Measurements from ENCODE around the gene C1QTNF9B. TPM values are rescaled to one million over a fixed set of nuclear protein-coding genes. Genes with fewer than 3 reads are reported as not detected.

The C1QTNF9B gene
- total RNA-seq, 1 donor from 2014 or later, result not detected

DNA sequence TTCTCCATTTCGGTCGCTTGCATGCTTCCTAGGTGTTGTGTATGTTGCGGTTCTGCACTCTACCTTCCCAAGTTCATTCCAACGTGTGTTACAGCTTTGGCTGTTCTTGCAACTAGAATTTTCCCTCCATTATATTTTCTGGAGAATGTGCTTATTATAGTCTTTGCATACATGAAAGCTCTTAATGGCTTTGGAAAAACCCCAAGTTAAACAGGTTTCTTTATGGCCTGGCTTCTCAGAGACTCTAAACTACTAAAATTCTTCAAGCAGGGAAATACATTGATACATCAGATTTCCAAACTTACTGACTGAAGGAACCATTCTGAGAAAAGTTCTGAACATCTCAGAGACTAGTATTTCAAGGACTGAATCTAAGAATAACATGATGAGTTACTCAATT lies 20.0 kb downstream of the C1QTNF9B start:
- FAIRE-seq, result no peak
- DNase-seq (ENCODE audit: low read depth), result no peak
- Histone ChIP-seq H3K4me3 (ENCODE audit: low read depth, low read length) (no peak overlapping the region), H3K36me3 (ENCODE audit: control insufficient read depth, insufficient read depth, low read length) (peaks cover 1% of the 10 kb centered on the region), H3K27me3 (ENCODE audit: control insufficient read depth, insufficient read depth, low read length) (no peaks in the 10 kb centered on the region)
- TF ChIP-seq, protein P1, sequence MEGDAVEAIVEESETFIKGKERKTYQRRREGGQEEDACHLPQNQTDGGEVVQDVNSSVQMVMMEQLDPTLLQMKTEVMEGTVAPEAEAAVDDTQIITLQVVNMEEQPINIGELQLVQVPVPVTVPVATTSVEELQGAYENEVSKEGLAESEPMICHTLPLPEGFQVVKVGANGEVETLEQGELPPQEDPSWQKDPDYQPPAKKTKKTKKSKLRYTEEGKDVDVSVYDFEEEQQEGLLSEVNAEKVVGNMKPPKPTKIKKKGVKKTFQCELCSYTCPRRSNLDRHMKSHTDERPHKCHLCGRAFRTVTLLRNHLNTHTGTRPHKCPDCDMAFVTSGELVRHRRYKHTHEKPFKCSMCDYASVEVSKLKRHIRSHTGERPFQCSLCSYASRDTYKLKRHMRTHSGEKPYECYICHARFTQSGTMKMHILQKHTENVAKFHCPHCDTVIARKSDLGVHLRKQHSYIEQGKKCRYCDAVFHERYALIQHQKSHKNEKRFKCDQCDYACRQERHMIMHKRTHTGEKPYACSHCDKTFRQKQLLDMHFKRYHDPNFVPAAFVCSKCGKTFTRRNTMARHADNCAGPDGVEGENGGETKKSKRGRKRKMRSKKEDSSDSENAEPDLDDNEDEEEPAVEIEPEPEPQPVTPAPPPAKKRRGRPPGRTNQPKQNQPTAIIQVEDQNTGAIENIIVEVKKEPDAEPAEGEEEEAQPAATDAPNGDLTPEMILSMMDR (IDR thresholded peaks at IDR 0.05; ENCODE audit: insufficient read depth, low read length, severe bottlenecking), result no peak

DNA sequence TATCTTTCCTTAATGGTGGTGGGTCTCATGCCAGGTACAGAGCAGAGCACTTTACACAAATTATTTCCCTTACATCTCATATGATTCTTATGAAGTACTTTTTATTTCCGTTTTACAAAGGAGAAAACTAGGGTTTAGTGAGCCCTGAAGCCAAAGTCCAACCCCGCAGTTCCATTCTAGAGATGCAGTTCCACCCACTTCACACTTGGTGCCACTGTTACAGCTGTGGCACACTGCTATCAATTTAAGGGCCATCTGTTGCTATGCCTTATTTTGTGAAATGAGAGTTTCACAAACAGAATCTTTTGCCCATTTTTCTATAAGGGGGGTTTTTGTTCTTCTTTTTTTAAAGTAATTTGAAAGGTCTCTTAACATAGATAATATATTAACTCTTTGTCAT lies 21.0 kb downstream of the C1QTNF9B start:
- FAIRE-seq (no peak), DNase-seq (ENCODE audit: low read depth) (no peak)
- no peaks in the 10 kb centered on the region for H3K27me3 ChIP-seq (ENCODE audit: control insufficient read depth, insufficient read depth, low read length)
- TF ChIP-seq, protein P1 (IDR thresholded peaks at IDR 0.05; ENCODE audit: insufficient read depth, low read length, severe bottlenecking), result peak; percentile 51
- H3K4me3 ChIP-seq (ENCODE audit: low read depth, low read length), result no peak overlapping the region
- peaks cover 1% of the 10 kb centered on the region for H3K36me3 ChIP-seq (ENCODE audit: control insufficient read depth, insufficient read depth, low read length)

DNA sequence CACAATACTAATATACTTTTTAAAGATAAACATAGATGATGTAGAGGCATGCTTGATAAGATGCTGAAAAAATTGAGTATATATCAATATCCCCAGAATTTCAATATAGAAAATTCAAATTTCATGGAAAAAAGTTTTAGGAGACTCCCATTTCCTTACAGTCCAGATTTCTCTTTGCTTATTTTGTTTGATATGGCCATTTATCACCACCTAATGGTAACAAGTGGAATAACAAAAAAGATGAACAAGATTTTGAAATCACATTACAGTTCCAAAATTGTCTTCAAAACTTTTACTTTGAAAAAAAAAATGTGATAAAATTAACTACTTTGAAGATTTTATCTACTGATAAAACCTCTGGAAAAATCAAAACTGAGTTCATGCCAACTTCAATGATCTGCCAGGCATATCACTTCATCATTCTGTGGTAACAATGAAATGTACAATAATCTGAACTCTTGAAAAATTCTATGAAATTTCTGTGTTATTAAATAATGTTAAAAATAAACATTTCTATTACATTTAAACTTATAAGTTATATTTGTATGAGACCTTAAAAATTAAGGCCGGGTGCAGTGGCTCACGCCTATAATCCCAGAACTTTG lies 25.6 kb downstream of the C1QTNF9B start:
- Histone ChIP-seq H3K36me3 (ENCODE audit: control insufficient read depth, insufficient read depth, low read length) (no peaks in the 10 kb centered on the region), H3K4me3 (ENCODE audit: low read depth, low read length) (no peak overlapping the region), H3K27me3 (ENCODE audit: control insufficient read depth, insufficient read depth, low read length) (no peaks in the 10 kb centered on the region)
- DNase-seq (ENCODE audit: low read depth) (peak; percentile 47), FAIRE-seq (no peak)
- TF ChIP-seq, protein P1 (IDR thresholded peaks at IDR 0.05; ENCODE audit: insufficient read depth, low read length, severe bottlenecking), result peak; percentile 27

DNA sequence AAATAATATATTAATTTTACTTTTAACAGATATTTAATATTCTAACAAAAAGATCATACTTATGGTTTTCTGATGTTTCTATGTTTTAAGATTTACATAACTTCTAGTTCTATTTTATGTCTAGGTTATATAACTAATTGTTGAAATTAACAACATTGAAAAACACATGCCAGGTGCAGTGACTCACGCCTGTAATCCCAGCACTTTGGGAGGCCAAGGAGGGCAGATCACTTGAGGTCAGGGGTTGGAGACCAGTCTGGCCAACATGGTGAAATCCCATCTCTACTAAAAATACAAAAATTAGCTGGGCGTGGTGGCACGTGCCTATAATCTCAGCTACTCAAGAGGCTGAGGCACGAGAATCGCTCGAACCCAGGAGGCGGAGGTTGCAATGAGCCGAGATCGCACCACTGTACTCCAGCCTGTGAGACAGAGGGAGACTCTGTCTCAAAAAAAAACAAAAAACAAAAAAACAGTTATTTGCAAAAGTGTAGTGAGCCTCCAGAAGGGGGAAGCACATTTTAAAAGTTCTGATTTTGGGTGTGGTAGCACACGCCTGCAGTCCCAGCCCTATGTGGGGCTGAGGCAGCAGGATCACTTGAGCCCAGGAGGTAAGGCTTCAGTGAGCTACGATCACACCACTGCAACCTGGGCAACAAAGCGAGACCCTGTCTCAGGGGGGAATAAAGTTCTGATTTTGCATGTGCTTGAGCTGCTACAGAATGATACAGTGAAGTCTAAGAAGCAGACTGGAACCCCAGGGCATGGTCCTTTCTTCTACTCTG lies 26.8 kb downstream of the C1QTNF9B start:
- Histone ChIP-seq H3K4me3 (ENCODE audit: low read depth, low read length) (no peak overlapping the region), H3K27me3 (ENCODE audit: control insufficient read depth, insufficient read depth, low read length) (no peaks in the 10 kb centered on the region), H3K36me3 (ENCODE audit: control insufficient read depth, insufficient read depth, low read length) (no peaks in the 10 kb centered on the region)
- DNase-seq (ENCODE audit: low read depth), result no peak
- TF ChIP-seq, protein P1 (IDR thresholded peaks at IDR 0.05; ENCODE audit: insufficient read depth, low read length, severe bottlenecking), result no peak
- FAIRE-seq, result no peak

DNA sequence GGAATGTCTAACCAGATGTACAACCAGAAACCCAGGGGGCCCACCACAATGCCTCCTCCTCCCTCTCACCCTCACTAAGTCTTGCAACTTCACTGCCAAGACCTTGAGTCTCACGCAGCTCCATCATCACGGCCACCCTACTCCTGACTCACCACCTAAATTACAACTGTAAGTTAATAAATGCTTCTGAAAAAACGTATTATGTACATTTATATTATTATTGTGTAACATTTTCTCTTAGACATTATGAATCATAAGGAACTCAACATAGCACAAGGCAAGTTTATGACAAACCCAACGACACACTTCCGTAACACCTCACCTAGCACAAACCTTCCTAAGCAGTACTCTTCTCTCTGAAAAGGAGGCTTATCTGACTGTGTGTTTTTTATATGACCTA lies 28.8 kb downstream of the C1QTNF9B start:
- Histone ChIP-seq H3K27me3 (ENCODE audit: control insufficient read depth, insufficient read depth, low read length) (no peaks in the 10 kb centered on the region), H3K36me3 (ENCODE audit: control insufficient read depth, insufficient read depth, low read length) (no peaks in the 10 kb centered on the region), H3K4me3 (ENCODE audit: low read depth, low read length) (no peak overlapping the region)
- FAIRE-seq (no peak), DNase-seq (ENCODE audit: low read depth) (peak; percentile 98)
- TF ChIP-seq, protein P1 (IDR thresholded peaks at IDR 0.05; ENCODE audit: insufficient read depth, low read length, severe bottlenecking), result no peak

All from bronchial epithelial cell (primary cell).